ENCODE results near the gene ZNF808.
"Not testable (repeated sequence)": the region's sequence is repeated elsewhere in the genome, so short reads cannot be mapped to it uniquely, and the experiment has no call there.

The ZNF808 gene

GRCh38 chr19:52527134-52527955 is at the start of gene ZNF808:
ZNF808 (plus strand) TSS chr19:52527668; CDS start chr19:52543285, 15,617 bp downstream.
- DNase-seq (ENCODE audit: low read depth, low spot score): peak; percentile 47

GRCh38 chr19:52484111-52484743 is 43.2 kb upstream of the ZNF808 start:
- not testable (repeated sequence) for DNase-seq (ENCODE audit: low read depth, low spot score)

- not testable (repeated sequence) for DNase-seq (ENCODE audit: low read depth, low spot score)
Observed at GRCh38 chr19:52485064-52485463, 42.4 kb upstream of the ZNF808 start.

GRCh38 chr19:52485561-52486240 is 41.8 kb upstream of the ZNF808 start:
- not testable (repeated sequence) for DNase-seq (ENCODE audit: low read depth, low spot score)

- no peak for DNase-seq (ENCODE audit: low read depth, low spot score)
Observed at GRCh38 chr19:52492201-52492993, 35.1 kb upstream of the ZNF808 start.

- no peak for DNase-seq (ENCODE audit: low read depth, low spot score)
Observed at GRCh38 chr19:52492994-52493470, 34.4 kb upstream of the ZNF808 start.

GRCh38 chr19:52494518-52494917 is 33.0 kb upstream of the ZNF808 start:
- no peak for DNase-seq (ENCODE audit: low read depth, low spot score)

- no peak for DNase-seq (ENCODE audit: low read depth, low spot score)
Observed at GRCh38 chr19:52498571-52498970, 28.9 kb upstream of the ZNF808 start.

- DNase-seq (ENCODE audit: low read depth, low spot score): not testable (repeated sequence)
Observed at GRCh38 chr19:52500474-52500873, 27.0 kb upstream of the ZNF808 start.

- DNase-seq (ENCODE audit: low read depth, low spot score): not testable (repeated sequence)
Observed at GRCh38 chr19:52500991-52501390, 26.5 kb upstream of the ZNF808 start.

GRCh38 chr19:52507266-52507665 is 20.2 kb upstream of the ZNF808 start:
- DNase-seq (ENCODE audit: low read depth, low spot score): no peak

- DNase-seq (ENCODE audit: low read depth, low spot score): no peak
Observed at GRCh38 chr19:52516191-52516590, 11.3 kb upstream of the ZNF808 start.

GRCh38 chr19:52518646-52519045 is 8.8 kb upstream of the ZNF808 start:
- no peak for DNase-seq (ENCODE audit: low read depth, low spot score)

GRCh38 chr19:52519175-52519574 is 8.3 kb upstream of the ZNF808 start:
- DNase-seq (ENCODE audit: low read depth, low spot score): not testable (repeated sequence)

GRCh38 chr19:52520013-52520412 is 7.5 kb upstream of the ZNF808 start:
- no peak for DNase-seq (ENCODE audit: low read depth, low spot score)

GRCh38 chr19:52522551-52522950 is 4.9 kb upstream of the ZNF808 start:
- no peak for DNase-seq (ENCODE audit: low read depth, low spot score)

GRCh38 chr19:52524086-52524485 is 3.4 kb upstream of the ZNF808 start:
- DNase-seq (ENCODE audit: low read depth, low spot score): no peak

- no peak for DNase-seq (ENCODE audit: low read depth, low spot score)
Observed at GRCh38 chr19:52527956-52528351, 486 bp downstream of the ZNF808 start.

GRCh38 chr19:52532480-52532879 is 5.0 kb downstream of the ZNF808 start:
- DNase-seq (ENCODE audit: low read depth, low spot score): no peak

GRCh38 chr19:52533901-52534300 is 6.4 kb downstream of the ZNF808 start:
- no peak for DNase-seq (ENCODE audit: low read depth, low spot score)

GRCh38 chr19:52535385-52535770 is 7.9 kb downstream of the ZNF808 start:
- DNase-seq (ENCODE audit: low read depth, low spot score): not testable (repeated sequence)

Data from brain pericyte (primary cell).